B cell (primary cell): ENCODE data around the gene CDCA7. TPM values are rescaled to one million over a fixed set of nuclear protein-coding genes. Genes with fewer than 3 reads are reported as not detected.

ENCODE experiments used
- ATAC-seq: fragments of 200-7000 bp; cut with Tn5 transposase; one replicate; pipeline ENCODE4 v1.10.0; 2021; ENCODE audit warnings: low read depth, mild to moderate bottlenecking, moderate number of reproducible peaks, moderate library complexity
- CTCF ChIA-PET: fragments of 350-600 bp; sonication (Branson Sonifier 250); formaldehyde crosslinking; loops from one replicate; lab custom pipeline; 2021; ENCODE audit warnings: antibody characterized with exemption, inconsistent platforms; lab: Charles Lee
- POLR2A ChIA-PET: fragments of 350-600 bp; sonication (Branson Sonifier 250); formaldehyde crosslinking; loops from one replicate; lab custom pipeline; 2021; ENCODE audit warnings: antibody characterized with exemption; lab: Charles Lee
- DNase-seq: peaks from one replicate; pipeline ENCODE4 v3.0.0; 2013
- H2AFZ ChIP-seq: 2 replicates; pipeline ENCODE4 v1.6.1; 2012; ENCODE audit warnings: mild to moderate bottlenecking, low read depth, low read length; ENCODE audit not compliant: insufficient read depth, poor library complexity, severe bottlenecking
- H3K27ac ChIP-seq, 2 donors: 1 replicate in 1 of 2; 2 replicates in 1 of 2; pipeline ENCODE4 v1.5.1; 2012 to 2013; ENCODE audit warnings: low read length in 2 of 2, mild to moderate bottlenecking in 2 of 2, moderate library complexity in 1 of 2
- H3K27me3 ChIP-seq, 4 experiments: fragments of 200-600 bp in 1 of 4; sonication (generic) in 1 of 4; replicated peaks in 1 of 4; 1 replicate in 2 of 4; 2 replicates in 2 of 4; pipeline versions ENCODE4 v1.6.1 to v1.7.0; 2013 to 2016; ENCODE audit warnings: low read length in 3 of 4, mild to moderate bottlenecking in 2 of 4, mixed read lengths in 1 of 4, moderate library complexity in 1 of 4; ENCODE audit not compliant: insufficient read depth in 4 of 4, control insufficient read depth in 3 of 4; ENCODE audit errors: control extremely low read depth in 1 of 4
- H3K36me3 ChIP-seq, 2 experiments: replicated peaks in 1 of 2; 1 replicate in 1 of 2; 2 replicates in 1 of 2; pipeline versions ENCODE4 v1.6.1 to v1.7.1; 2013; ENCODE audit warnings: low read length in 1 of 2; ENCODE audit not compliant: insufficient read depth in 2 of 2, control insufficient read depth in 1 of 2; ENCODE audit errors: control extremely low read depth in 1 of 2, extremely low read depth in 1 of 2
- H3K4me1 ChIP-seq, 2 donors: fragments of 200-600 bp in 1 of 2; sonication (generic) in 1 of 2; 1 replicate in 1 of 2; 2 replicates in 1 of 2; pipeline versions ENCODE4 v1.5.1 to v1.6.1; 2013 to 2017; ENCODE audit warnings: low read length in 2 of 2; ENCODE audit not compliant: control insufficient read depth in 2 of 2, insufficient read depth in 2 of 2
- H3K4me2 ChIP-seq: replicated peaks from 2 replicates; pipeline ENCODE3; 2012; ENCODE audit warnings: mild to moderate bottlenecking, low read depth, low read length; ENCODE audit not compliant: poor library complexity, severe bottlenecking
- H3K4me3 ChIP-seq, 5 experiments: fragments of 200-600 bp in 1 of 5; sonication (generic) in 1 of 5; 1 replicate in 3 of 5; 2 replicates in 2 of 5; pipeline versions ENCODE4 v1.5.1 to v1.7.0; 2011 to 2016; ENCODE audit warnings: low read length in 4 of 5, mild to moderate bottlenecking in 4 of 5, low read depth in 2 of 5, control low read depth in 1 of 5, moderate library complexity in 1 of 5; ENCODE audit not compliant: insufficient read depth in 1 of 5; ENCODE audit errors: control extremely low read depth in 1 of 5, extremely low read depth in 1 of 5
- H3K79me2 ChIP-seq: fragments of 200-600 bp; sonication (generic); one replicate; pipeline ENCODE4 v1.6.0; 2016; ENCODE audit warnings: low read length; ENCODE audit not compliant: control insufficient read depth, insufficient read depth
- H3K9ac ChIP-seq: fragments of 200-600 bp; sonication (generic); 2 replicates; pipeline ENCODE4 v1.6.1; 2017; ENCODE audit warnings: mild to moderate bottlenecking, low read length, moderate library complexity
- H3K9me3 ChIP-seq, 3 donors: one replicate each; pipeline versions ENCODE4 v1.6.1 to v1.7.1; 2013; ENCODE audit warnings: low read length in 2 of 3; ENCODE audit not compliant: control insufficient read depth in 2 of 3, insufficient read depth in 1 of 3; ENCODE audit errors: control extremely low read depth in 1 of 3
- H4K20me1 ChIP-seq: 2 replicates; pipeline ENCODE4 v1.6.0; 2012; ENCODE audit warnings: mild to moderate bottlenecking, low read length; ENCODE audit not compliant: insufficient read depth, control insufficient read depth, poor library complexity, severe bottlenecking
- H3K27ac Mint-ChIP-seq: one replicate; pipeline ENCODE4 v1.8.0; 2021; ENCODE audit warnings: mixed read lengths
- H3K27me3 Mint-ChIP-seq: one replicate; pipeline ENCODE4 v1.8.0; 2021; ENCODE audit warnings: mixed read lengths
- H3K4me1 Mint-ChIP-seq: one replicate; pipeline ENCODE4 v1.8.0; 2021; ENCODE audit warnings: mixed read lengths
- H3K4me3 Mint-ChIP-seq: one replicate; pipeline ENCODE4 v1.8.0; 2021; ENCODE audit warnings: mixed read lengths
- H3K9me3 Mint-ChIP-seq: one replicate; pipeline ENCODE4 v1.8.0; 2022; ENCODE audit warnings: mixed read lengths; ENCODE audit not compliant: insufficient read depth
- EZH2 ChIP-seq: IDR thresholded peaks from 2 replicates; pipeline ENCODE4 v1.6.1; 2012; ENCODE audit warnings: borderline replicate concordance, low read depth, mild to moderate bottlenecking, moderate library complexity, low read length; ENCODE audit not compliant: insufficient read depth, poor library complexity, severe bottlenecking
- WGBS: methylation state at CpG from one replicate; pipeline ENCODE4 v1.1.5; 2013; ENCODE audit warnings: missing lambda C conversion rate; ENCODE audit not compliant: insufficient coverage; 5-methylcytosine and 5-hydroxymethylcytosine counted together
- intact Hi-C: fragments of 100-400 bp; cut with micrococcal nuclease; formaldehyde crosslinking; loops from one replicate; pipeline ENCODE4 v1.10.0; 2022
- polyA plus RNA-seq: library from polyadenylated mRNA; depleted of rRNA; stranded (reverse); fragments of >200 nt; gene quantifications from 2 replicates; pipeline ENCODE4 v1.2.3, GENCODE V29; 2012
- total RNA-seq, 2 donors: library from RNA; stranded (reverse); fragments of 120-200 nt in 1 of 2; gene quantifications; 1 replicate in 1 of 2; 2 replicates in 1 of 2; pipeline versions ENCODE4 v1.2.3 to v1.2.4, GENCODE V29; 2013 to 2022
- TF ChIP-seq, protein P1 (sequence below): fragments of 200-600 bp; IDR thresholded peaks from one replicate; pipeline ENCODE4 v1.8.0; 2022; ENCODE audit warnings: antibody characterized with exemption, mild to moderate bottlenecking

CDCA7 gene
- total and polyA plus RNA-seq, 2 donors (not counting 1 experiment from before 2014, with no cell fraction given): 2.4 to 3.2 TPM

DNA sequence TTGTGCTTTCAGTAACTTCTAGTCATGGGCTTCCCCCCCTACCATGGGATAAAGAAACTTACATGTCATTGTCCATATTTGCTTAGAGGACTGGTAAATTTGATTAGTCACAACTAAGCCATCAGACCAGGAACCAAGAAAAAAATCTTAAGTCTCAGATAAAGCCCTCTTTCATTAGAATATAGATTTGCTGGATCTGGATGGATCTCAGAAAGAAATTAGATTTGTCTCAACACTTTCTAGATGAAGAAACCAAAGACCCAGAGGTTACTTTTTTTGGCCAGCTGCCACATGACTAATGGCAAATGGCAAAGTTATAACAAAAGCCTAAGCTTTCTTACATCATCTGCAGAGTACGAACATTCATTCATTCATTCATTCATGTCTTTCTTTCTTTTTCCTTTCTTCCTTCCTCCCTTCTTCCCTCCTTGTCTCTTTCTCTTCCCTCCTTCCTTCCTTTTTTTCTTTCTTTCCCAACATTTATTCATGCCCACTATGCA lies 60.2 kb downstream of the CDCA7 start:
- no peak for ATAC-seq
- Mint-ChIP-seq H3K4me3 (no peak overlapping the region), H3K27ac (no peak overlapping the region), H3K27me3 (peaks cover 31% of the 10 kb centered on the region), H3K9me3 (no peaks in the 10 kb centered on the region), H3K4me1 (no peaks in the 10 kb centered on the region)
- no peak overlapping the region for H3K4me2 ChIP-seq
- H2AFZ ChIP-seq: no peak overlapping the region
- no peak for TF ChIP-seq EZH2
- TF ChIP-seq, protein P1, sequence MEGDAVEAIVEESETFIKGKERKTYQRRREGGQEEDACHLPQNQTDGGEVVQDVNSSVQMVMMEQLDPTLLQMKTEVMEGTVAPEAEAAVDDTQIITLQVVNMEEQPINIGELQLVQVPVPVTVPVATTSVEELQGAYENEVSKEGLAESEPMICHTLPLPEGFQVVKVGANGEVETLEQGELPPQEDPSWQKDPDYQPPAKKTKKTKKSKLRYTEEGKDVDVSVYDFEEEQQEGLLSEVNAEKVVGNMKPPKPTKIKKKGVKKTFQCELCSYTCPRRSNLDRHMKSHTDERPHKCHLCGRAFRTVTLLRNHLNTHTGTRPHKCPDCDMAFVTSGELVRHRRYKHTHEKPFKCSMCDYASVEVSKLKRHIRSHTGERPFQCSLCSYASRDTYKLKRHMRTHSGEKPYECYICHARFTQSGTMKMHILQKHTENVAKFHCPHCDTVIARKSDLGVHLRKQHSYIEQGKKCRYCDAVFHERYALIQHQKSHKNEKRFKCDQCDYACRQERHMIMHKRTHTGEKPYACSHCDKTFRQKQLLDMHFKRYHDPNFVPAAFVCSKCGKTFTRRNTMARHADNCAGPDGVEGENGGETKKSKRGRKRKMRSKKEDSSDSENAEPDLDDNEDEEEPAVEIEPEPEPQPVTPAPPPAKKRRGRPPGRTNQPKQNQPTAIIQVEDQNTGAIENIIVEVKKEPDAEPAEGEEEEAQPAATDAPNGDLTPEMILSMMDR: no peak
- intact Hi-C loops: no loop called here
- H3K27me3 ChIP-seq: peaks cover 0 to 6% (median 0%) of the 10 kb centered on the region in 4 experiments
- no peaks in the 10 kb centered on the region for H3K4me1 ChIP-seq
- no peak overlapping the region for H3K4me3 ChIP-seq
- no peaks in the 10 kb centered on the region for H3K9me3 ChIP-seq
- H3K9ac ChIP-seq: no peak overlapping the region
- no peaks in the 10 kb centered on the region for H3K79me2 ChIP-seq
- POLR2A ChIA-PET: no interaction called here
- no peaks in the 10 kb centered on the region for H4K20me1 ChIP-seq
- CTCF ChIA-PET: interaction anchor here (1.3 kb wide), 1 partner anchor 12 kb away, joined by 3 read pairs; no protein-coding TSS in a partner anchor
- 93% methylated on average over 1 of the region's 1 CpG for WGBS
- no peak for DNase-seq
- no peak overlapping the region for H3K27ac ChIP-seq
- H3K36me3 ChIP-seq: no peaks in the 10 kb centered on the region

DNA sequence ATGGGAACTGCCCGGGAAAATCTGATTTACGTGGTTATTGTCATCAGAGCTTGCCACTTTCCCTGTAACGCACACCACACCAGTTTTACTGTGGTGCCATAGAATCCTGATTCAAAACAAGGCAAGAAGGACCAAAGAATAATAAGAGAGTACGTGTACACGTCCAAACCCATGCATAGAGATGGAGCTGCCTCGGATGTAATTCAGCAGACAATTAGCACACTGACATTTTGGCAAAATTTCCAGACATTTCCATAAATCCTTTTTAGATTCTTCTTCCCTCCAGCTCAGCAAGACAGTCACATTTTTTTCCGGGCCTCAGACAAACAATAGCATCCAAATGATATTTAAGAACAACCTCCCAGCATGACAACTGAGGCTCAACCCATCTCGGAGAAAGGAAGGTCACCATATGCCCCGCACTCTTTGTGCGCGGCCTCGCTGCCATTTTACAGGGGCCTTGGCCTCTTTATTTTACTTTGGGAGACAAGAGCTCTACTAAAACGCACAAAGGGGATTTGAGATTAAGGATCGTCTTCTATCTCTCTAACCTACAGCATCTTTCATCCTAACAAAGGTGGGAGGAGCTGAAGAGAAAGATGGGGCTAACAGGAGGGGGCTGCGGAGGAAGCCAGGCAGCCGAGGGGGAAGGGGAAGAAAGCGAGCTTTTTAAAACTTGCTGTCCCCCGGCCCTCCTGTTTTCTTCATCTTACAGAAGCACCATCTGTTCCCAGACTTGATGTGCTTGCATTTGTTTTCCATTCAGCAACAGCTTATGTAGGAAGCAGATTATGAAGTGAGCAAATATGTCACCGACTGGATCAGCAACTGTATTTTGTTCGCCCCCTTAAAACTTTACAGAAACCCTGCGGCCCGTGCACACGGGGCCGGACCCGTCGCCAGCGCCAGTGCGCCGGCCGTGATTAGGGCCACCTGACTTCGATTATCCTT lies 61.0 kb downstream of the CDCA7 start:
- H3K9me3 Mint-ChIP-seq: no peaks in the 10 kb centered on the region
- Histone ChIP-seq H3K4me2 (no peak overlapping the region), H3K27me3 (peaks cover 0 to 8% (median 0%) of the 10 kb centered on the region in 4 experiments), H3K79me2 (no peaks in the 10 kb centered on the region), H2AFZ (no peak overlapping the region), H3K9me3 (no peaks in the 10 kb centered on the region), H3K4me1 (no peaks in the 10 kb centered on the region), H3K9ac (no peak overlapping the region), H4K20me1 (no peaks in the 10 kb centered on the region), H3K27ac (no peak overlapping the region), H3K4me3 (no peak overlapping the region), H3K36me3 (no peaks in the 10 kb centered on the region)
- TF ChIP-seq, protein P1: no peak
- no peak for TF ChIP-seq EZH2
- intact Hi-C loops: no loop called here
- no peaks in the 10 kb centered on the region for H3K4me1 Mint-ChIP-seq
- 96% methylated on average over 20 of the region's 31 CpGs for WGBS
- peaks cover 32% of the 10 kb centered on the region for H3K27me3 Mint-ChIP-seq
- ChIA-PET POLR2A (no interaction called here), CTCF (interaction anchor here (1.3 to 2.0 kb wide), 2 partner anchors 13 kb away, joined by 3 to 8 read pairs; no protein-coding TSS in a partner anchor)
- no peak overlapping the region for H3K27ac Mint-ChIP-seq
- ATAC-seq: no peak
- H3K4me3 Mint-ChIP-seq: no peak overlapping the region
- DNase-seq: no peak
